Gastroesophageal sphincter (tissue), 4 donors: ENCODE results near the gene BPIFB4. TPM values are rescaled to one million over a fixed set of nuclear protein-coding genes. Genes with fewer than 3 reads are reported as not detected.

Source experiments
- ATAC-seq: fragments of 150-250 bp; one replicate; pipeline ENCODE4 v1.9.1; 2016; ENCODE audit warnings: mild to moderate bottlenecking, moderate library complexity
- H3K27ac ChIP-seq, 4 donors: fragments of 200-600 bp; sonication (generic) in 3 of 4; 1 replicate in 3 of 4; 2 replicates in 1 of 4; pipeline ENCODE4 v1.5.1; 2016 to 2019
- H3K27me3 ChIP-seq: fragments of 200-600 bp; sonication (generic); one replicate; pipeline ENCODE4 v1.5.1; 2019
- H3K36me3 ChIP-seq, 2 donors: fragments of 200-600 bp; sonication (generic); one replicate each; pipeline ENCODE4 v1.5.1; 2019; ENCODE audit warnings: control low read depth in 1 of 2
- H3K4me1 ChIP-seq, 3 donors: fragments of 200-600 bp; sonication (generic); 1 replicate in 2 of 3; 2 replicates in 1 of 3; pipeline ENCODE4 v1.5.1; 2016 to 2019; ENCODE audit warnings: control low read depth in 2 of 3
- H3K4me3 ChIP-seq, 2 donors: fragments of 200-600 bp; sonication (generic); one replicate each; pipeline ENCODE4 v1.5.1; 2019; ENCODE audit warnings: mild to moderate bottlenecking in 1 of 2, moderate library complexity in 1 of 2
- H3K9me3 ChIP-seq, 3 donors: fragments of 200-600 bp; sonication (generic); one replicate each; pipeline ENCODE4 v1.5.1; 2017 to 2019; ENCODE audit warnings: control low read depth in 2 of 3
- EP300 ChIP-seq: sonication (generic); formaldehyde crosslinking; IDR thresholded peaks from one replicate; pipeline ENCODE4 v1.6.1; 2017; ENCODE audit warnings: antibody characterized with exemption, mild to moderate bottlenecking
- POLR2A ChIP-seq, 2 donors: fragments of 450-650 bp; IDR thresholded peaks; one replicate each; pipeline ENCODE4 v1.6.1; 2017; ENCODE audit warnings: antibody characterized with exemption in 2 of 2, mild to moderate bottlenecking in 2 of 2, moderate library complexity in 1 of 2
- POLR2AphosphoS5 ChIP-seq: sonication (generic); formaldehyde crosslinking; IDR thresholded peaks from one replicate; pipeline ENCODE4 v1.6.1; 2017; ENCODE audit warnings: antibody characterized with exemption
- WGBS, 2 donors: methylation state at CpG; one replicate each; pipeline ENCODE4 v1.1.5; 2018; ENCODE audit warnings: low coverage in 1 of 2; 5-methylcytosine and 5-hydroxymethylcytosine counted together
- total RNA-seq, 4 donors: library from RNA; depleted of rRNA; stranded (reverse); fragments of >200 nt; gene quantifications; one replicate each; pipeline ENCODE4 v1.1.0, GENCODE V29; 2016
- TF ChIP-seq, protein P1 (sequence below), 4 experiments: fragments of 200-600 bp in 2 of 4; fragments of 450-650 bp in 2 of 4; sonication (generic) in 1 of 4; IDR thresholded peaks; one replicate each; pipeline ENCODE4 v1.5.1; 2017 to 2019; ENCODE audit warnings: antibody characterized with exemption in 4 of 4, mild to moderate bottlenecking in 2 of 4, moderate library complexity in 2 of 4

BPIFB4 gene
- total RNA-seq, 4 donors from 2014 or later = not detected

DNA sequence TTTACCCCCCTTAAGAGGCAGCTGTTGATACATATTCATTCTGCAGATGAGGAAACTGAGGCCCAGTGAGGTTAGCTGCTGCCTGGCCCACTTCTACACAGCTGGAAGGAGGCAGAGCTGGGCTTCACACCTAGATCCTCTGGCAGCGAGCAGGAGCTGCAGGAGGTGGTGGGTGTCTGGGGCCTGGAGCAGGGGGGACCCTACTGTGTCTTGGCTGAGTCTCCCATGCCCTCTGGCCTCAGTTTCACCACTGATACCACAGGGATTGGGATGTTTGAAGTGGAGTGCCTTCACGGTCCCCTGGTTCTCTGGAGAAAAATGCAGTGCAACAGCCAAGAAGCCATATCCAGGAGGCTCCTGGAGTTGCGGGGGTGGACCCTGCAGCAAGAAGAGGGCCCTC lies 80.3 kb downstream of the BPIFB4 start:
- Histone ChIP-seq H3K4me3 (no peak overlapping the region), H3K9me3 (no peaks in the 10 kb centered on the region), H3K4me1 (no peaks in the 10 kb centered on the region), H3K36me3 (no peaks in the 10 kb centered on the region), H3K27ac (no peak overlapping the region), H3K27me3 (peaks cover 17% of the 10 kb centered on the region)
- 58% methylated on average over 3 of the region's 3 CpGs; no CpG with 5 or more reads in 1 of the 2 donors for WGBS, 2 donors
- no peak for ATAC-seq
- TF ChIP-seq, protein P1, sequence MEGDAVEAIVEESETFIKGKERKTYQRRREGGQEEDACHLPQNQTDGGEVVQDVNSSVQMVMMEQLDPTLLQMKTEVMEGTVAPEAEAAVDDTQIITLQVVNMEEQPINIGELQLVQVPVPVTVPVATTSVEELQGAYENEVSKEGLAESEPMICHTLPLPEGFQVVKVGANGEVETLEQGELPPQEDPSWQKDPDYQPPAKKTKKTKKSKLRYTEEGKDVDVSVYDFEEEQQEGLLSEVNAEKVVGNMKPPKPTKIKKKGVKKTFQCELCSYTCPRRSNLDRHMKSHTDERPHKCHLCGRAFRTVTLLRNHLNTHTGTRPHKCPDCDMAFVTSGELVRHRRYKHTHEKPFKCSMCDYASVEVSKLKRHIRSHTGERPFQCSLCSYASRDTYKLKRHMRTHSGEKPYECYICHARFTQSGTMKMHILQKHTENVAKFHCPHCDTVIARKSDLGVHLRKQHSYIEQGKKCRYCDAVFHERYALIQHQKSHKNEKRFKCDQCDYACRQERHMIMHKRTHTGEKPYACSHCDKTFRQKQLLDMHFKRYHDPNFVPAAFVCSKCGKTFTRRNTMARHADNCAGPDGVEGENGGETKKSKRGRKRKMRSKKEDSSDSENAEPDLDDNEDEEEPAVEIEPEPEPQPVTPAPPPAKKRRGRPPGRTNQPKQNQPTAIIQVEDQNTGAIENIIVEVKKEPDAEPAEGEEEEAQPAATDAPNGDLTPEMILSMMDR (IDR thresholded peaks at IDR 0.05) = no peak
- no peak for TF ChIP-seq EP300
- no peak for TF ChIP-seq POLR2A (IDR thresholded peaks at IDR 0.05)
- TF ChIP-seq POLR2AphosphoS5 = no peak

GRCh38 chr20:33160681-33161080 lies 81.2 kb downstream of the BPIFB4 start:
- TF ChIP-seq POLR2AphosphoS5 = no peak
- Histone ChIP-seq H3K4me3 (no peak overlapping the region), H3K27me3 (peaks cover 9% of the 10 kb centered on the region), H3K36me3 (no peaks in the 10 kb centered on the region), H3K27ac (no peak overlapping the region), H3K4me1 (no peaks in the 10 kb centered on the region), H3K9me3 (no peaks in the 10 kb centered on the region)
- WGBS, 2 donors = 80 to 91% methylated on average over 3 to 5 of the region's 5 CpGs
- no peak for ATAC-seq

Other genes with a start within 250 kb of the BPIFB4 start
- under 1 TPM in 2 of 4 donors, not detected in 2; 0.13 to 0.78 TPM for gene EFCAB8, start 220.7 kb upstream of the BPIFB4 start, total RNA-seq
- gene SUN5, start 75.2 kb upstream of the BPIFB4 start, total RNA-seq = not detected
- gene BPIFB2, start 71.9 kb upstream of the BPIFB4 start, total RNA-seq = 100 to 1,000 TPM in 1 of 4 donors, under 1 TPM in 2, not detected in 1; 0.13 to 138 (median 0.15) TPM
- gene BPIFB6, start 48.0 kb upstream of the BPIFB4 start, total RNA-seq = not detected
- gene BPIFB3, start 25.7 kb upstream of the BPIFB4 start, total RNA-seq = not detected
- 1 to 10 TPM in 1 of 4 donors, under 1 TPM in 1, not detected in 2; 0.42 to 2.0 TPM for gene BPIFA2, start 88.5 kb downstream of the BPIFB4 start, total RNA-seq
- gene BPIFA3, start 137.7 kb downstream of the BPIFB4 start, total RNA-seq = not detected
- not detected for gene BPIFA1, start 156.4 kb downstream of the BPIFB4 start, total RNA-seq
- gene BPIFB1, start 203.6 kb downstream of the BPIFB4 start, total RNA-seq = 100 to 1,000 TPM in 1 of 4 donors, under 1 TPM in 1, not detected in 2; 0.58 to 128 TPM